GM23338 (cell line): ENCODE data around the gene TMSB4X. TPM values are rescaled to one million over a fixed set of nuclear protein-coding genes. Genes with fewer than 3 reads are reported as not detected.

Experiments used
- ATAC-seq: fragments of 200-7000 bp; cut with Tn5 transposase; 3 replicates; pipeline ENCODE4 v1.9.1; 2020
- DNase-seq: peaks from one replicate; pipeline ENCODE4 v3.0.0-alpha.2; 2015; ENCODE audit warnings: low spot score
- H2AFZ ChIP-seq: fragments of 200-600 bp; sonication (generic); 2 replicates; pipeline ENCODE4 v1.8.0; 2016; ENCODE audit warnings: antibody characterized with exemption, mild to moderate bottlenecking, moderate library complexity
- H3F3A ChIP-seq: fragments of 200-600 bp; sonication (generic); replicated peaks from 2 replicates; pipeline ENCODE4 v1.8.0; 2017; ENCODE audit warnings: antibody characterized with exemption, mixed run types, low read depth
- H3K27ac ChIP-seq: fragments of 200-600 bp; sonication (generic); 2 replicates; pipeline ENCODE4 v1.6.1; 2016; ENCODE audit warnings: low read depth
- H3K27me3 ChIP-seq: fragments of 200-600 bp; sonication (generic); 2 replicates; pipeline ENCODE4 v1.8.0; 2016; ENCODE audit warnings: mild to moderate bottlenecking, mixed run types, moderate library complexity; ENCODE audit not compliant: insufficient read depth
- H3K36me3 ChIP-seq: fragments of 200-600 bp; sonication (generic); 2 replicates; pipeline ENCODE4 v1.8.0; 2016; ENCODE audit warnings: mild to moderate bottlenecking; ENCODE audit not compliant: insufficient read depth
- H3K4me1 ChIP-seq: fragments of 200-600 bp; sonication (generic); 2 replicates; pipeline ENCODE4 v1.8.0; 2016; ENCODE audit warnings: mild to moderate bottlenecking, moderate library complexity; ENCODE audit not compliant: insufficient read depth
- H3K4me2 ChIP-seq: fragments of 200-600 bp; sonication (generic); 2 replicates; pipeline ENCODE4 v1.7.1; 2017; ENCODE audit warnings: mixed run types
- H3K4me3 ChIP-seq: fragments of 200-600 bp; sonication (generic); 2 replicates; pipeline ENCODE4 v1.6.1; 2016; ENCODE audit warnings: mixed run types
- H3K79me2 ChIP-seq: fragments of 200-600 bp; sonication (generic); replicated peaks from 2 replicates; pipeline ENCODE4 v1.8.0; 2017; ENCODE audit warnings: mild to moderate bottlenecking; ENCODE audit not compliant: insufficient read depth
- H3K9me2 ChIP-seq: fragments of 200-600 bp; sonication (generic); 2 replicates; pipeline ENCODE4 v1.8.0; 2017; ENCODE audit not compliant: insufficient read depth
- H4K20me1 ChIP-seq: fragments of 200-600 bp; sonication (generic); replicated peaks from 2 replicates; pipeline ENCODE4 v1.8.0; 2017; ENCODE audit warnings: mild to moderate bottlenecking; ENCODE audit not compliant: insufficient read depth
- H3K27ac Mint-ChIP-seq: 2 replicates; pipeline ENCODE4 v1.8.0; 2020; ENCODE audit warnings: inconsistent platforms, mild to moderate bottlenecking, moderate library complexity, mixed read lengths
- H3K27me3 Mint-ChIP-seq: 3 replicates; pipeline ENCODE4 v1.8.0; 2022; ENCODE audit warnings: low read depth, mild to moderate bottlenecking, moderate library complexity, mixed read lengths, inconsistent platforms; ENCODE audit not compliant: insufficient read depth, poor library complexity
- H3K36me3 Mint-ChIP-seq: 3 replicates; pipeline ENCODE4 v1.8.0; 2021; ENCODE audit warnings: low read depth, mild to moderate bottlenecking, inconsistent platforms, moderate library complexity, mixed read lengths
- H3K4me1 Mint-ChIP-seq: 3 replicates; pipeline ENCODE4 v1.8.0; 2020; ENCODE audit warnings: mild to moderate bottlenecking, inconsistent platforms, mixed read lengths
- H3K4me3 Mint-ChIP-seq: 3 replicates; pipeline ENCODE4 v1.8.0; 2021; ENCODE audit warnings: moderate library complexity, mild to moderate bottlenecking, inconsistent platforms, mixed read lengths
- H3K9me3 Mint-ChIP-seq: 3 replicates; pipeline ENCODE4 v1.8.0; 2020; ENCODE audit warnings: moderate library complexity, mild to moderate bottlenecking, inconsistent platforms, mixed read lengths
- CREB1 ChIP-seq: fragments of 250-450 bp; sonication (Bioruptor Pico); IDR thresholded peaks from 2 replicates; pipeline ENCODE4 v1.5.0; 2020; ENCODE audit warnings: low read depth, mild to moderate bottlenecking, moderate library complexity
- ETS1 ChIP-seq: IDR thresholded peaks from 2 replicates; pipeline ENCODE4 v1.6.1; 2016; ENCODE audit warnings: antibody characterized with exemption
- EZH2 ChIP-seq: fragments of 200-600 bp; sonication (generic); IDR thresholded peaks from one replicate; pipeline ENCODE4 v1.8.0; 2017; ENCODE audit warnings: antibody characterized with exemption, mild to moderate bottlenecking, low read depth; ENCODE audit not compliant: unreplicated experiment
- EZH2phosphoT487 ChIP-seq: fragments of 200-600 bp; sonication (generic); IDR thresholded peaks from one replicate; pipeline ENCODE4 v1.8.1; 2018; ENCODE audit warnings: antibody characterized with exemption; ENCODE audit not compliant: unreplicated experiment
- JUNB ChIP-seq: IDR thresholded peaks from one replicate; pipeline ENCODE4 v1.6.1; 2016; ENCODE audit warnings: antibody characterized with exemption; ENCODE audit not compliant: unreplicated experiment
- NANOG ChIP-seq: IDR thresholded peaks from 2 replicates; pipeline ENCODE4 v1.6.1; 2016; ENCODE audit warnings: antibody characterized with exemption, borderline replicate concordance
- POLR2AphosphoS5 ChIP-seq: IDR thresholded peaks from 2 replicates; pipeline ENCODE4 v1.6.1; 2016; ENCODE audit warnings: antibody characterized with exemption, low read depth
- STAT1 ChIP-seq: IDR thresholded peaks from one replicate; pipeline ENCODE4 v1.6.1; 2016; ENCODE audit warnings: antibody characterized with exemption; ENCODE audit not compliant: unreplicated experiment
- ZNF114 ChIP-seq: fragments of 250-450 bp; sonication (Bioruptor Pico); IDR thresholded peaks from 2 replicates; pipeline ENCODE4 v1.5.0; 2020; ENCODE audit warnings: mild to moderate bottlenecking, moderate library complexity
- ZNF331 ChIP-seq: fragments of 250-450 bp; sonication (Bioruptor Pico); IDR thresholded peaks from 2 replicates; pipeline ENCODE4 v1.5.0; 2020; ENCODE audit warnings: low read depth, mild to moderate bottlenecking, moderate library complexity
- ZNF462 ChIP-seq: fragments of 250-450 bp; sonication (Bioruptor Pico); IDR thresholded peaks from 2 replicates; pipeline ENCODE4 v1.5.0; 2020; ENCODE audit warnings: mild to moderate bottlenecking, moderate library complexity
- polyA plus RNA-seq: library from polyadenylated mRNA; unstranded; fragments of >200 nt; fragmentation: Nextera tagmentation; extraction: Ambion mirVana; gene quantifications from 2 replicates; pipeline ENCODE4 v1.2.1, GENCODE V29; 2016
- total RNA-seq: library from RNA; depleted of rRNA; stranded (reverse); fragments of >200 nt; shearing (Covaris generic); gene quantifications from 2 replicates; pipeline ENCODE4 v1.2.3, GENCODE V29; 2014
- TF ChIP-seq, protein P1 (sequence below), 2 experiments: fragments of 200-600 bp in 1 of 2; sonication (generic) in 1 of 2; conservative IDR thresholded peaks; 2 replicates each; pipeline versions ENCODE4 v1.5.1 to v1.6.1; 2016 to 2017; ENCODE audit warnings: antibody characterized with exemption in 2 of 2, low read depth in 2 of 2, mild to moderate bottlenecking in 2 of 2, moderate library complexity in 1 of 2
- TF ChIP-seq, protein P2 (sequence below): IDR thresholded peaks from one replicate; pipeline ENCODE4 v1.6.1; 2018; ENCODE audit warnings: antibody characterized with exemption; ENCODE audit not compliant: unreplicated experiment

Gene TMSB4X
- total and polyA plus RNA-seq, 2 experiments from 2014 or later, result 999 to 6,191 TPM

DNA sequence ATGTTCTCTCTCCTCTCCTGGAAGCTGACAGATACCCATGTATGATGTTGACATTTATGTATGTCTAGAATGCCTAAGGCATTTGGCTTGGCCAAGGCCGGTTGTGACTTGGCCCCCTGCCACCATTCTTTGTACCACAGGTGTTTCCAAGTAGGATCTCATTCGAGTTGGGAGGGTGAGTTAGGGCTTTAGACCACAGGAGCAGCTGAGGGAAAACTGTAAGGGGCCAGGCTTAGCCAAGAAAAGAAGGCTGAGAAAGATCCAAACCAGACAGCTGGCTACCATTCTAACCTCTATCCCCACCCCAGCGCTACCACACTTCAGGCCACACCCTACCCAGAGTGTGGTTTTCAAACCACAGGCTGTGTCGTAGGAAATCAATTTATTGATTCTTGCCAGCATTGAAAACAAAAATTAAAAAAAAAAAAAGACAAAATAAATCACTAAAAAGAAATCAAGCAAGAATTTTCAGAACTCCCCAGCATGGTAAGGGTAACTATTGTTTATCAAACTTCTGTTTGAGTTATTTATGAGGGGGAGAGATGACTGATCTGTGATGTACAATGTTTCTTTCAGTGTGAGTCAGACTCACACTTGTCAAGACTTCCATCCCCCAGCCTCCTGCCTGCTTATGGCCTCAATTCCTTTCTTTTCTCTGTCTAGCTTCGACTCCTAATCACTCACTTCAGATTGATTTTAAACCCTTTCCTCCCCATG is 9.9 kb downstream of the TMSB4X start:
- TF ChIP-seq JUNB (no peak), NANOG (no peak), POLR2AphosphoS5 (no peak), ETS1 (no peak), STAT1 (no peak), EZH2 (no peak), CREB1 (CRISPR knock-in tag) (no peak), EZH2phosphoT487 (no peak), ZNF331 (CRISPR knock-in tag) (no peak), ZNF462 (no peak), ZNF114 (CRISPR knock-in tag) (no peak)
- TF ChIP-seq, protein P1, sequence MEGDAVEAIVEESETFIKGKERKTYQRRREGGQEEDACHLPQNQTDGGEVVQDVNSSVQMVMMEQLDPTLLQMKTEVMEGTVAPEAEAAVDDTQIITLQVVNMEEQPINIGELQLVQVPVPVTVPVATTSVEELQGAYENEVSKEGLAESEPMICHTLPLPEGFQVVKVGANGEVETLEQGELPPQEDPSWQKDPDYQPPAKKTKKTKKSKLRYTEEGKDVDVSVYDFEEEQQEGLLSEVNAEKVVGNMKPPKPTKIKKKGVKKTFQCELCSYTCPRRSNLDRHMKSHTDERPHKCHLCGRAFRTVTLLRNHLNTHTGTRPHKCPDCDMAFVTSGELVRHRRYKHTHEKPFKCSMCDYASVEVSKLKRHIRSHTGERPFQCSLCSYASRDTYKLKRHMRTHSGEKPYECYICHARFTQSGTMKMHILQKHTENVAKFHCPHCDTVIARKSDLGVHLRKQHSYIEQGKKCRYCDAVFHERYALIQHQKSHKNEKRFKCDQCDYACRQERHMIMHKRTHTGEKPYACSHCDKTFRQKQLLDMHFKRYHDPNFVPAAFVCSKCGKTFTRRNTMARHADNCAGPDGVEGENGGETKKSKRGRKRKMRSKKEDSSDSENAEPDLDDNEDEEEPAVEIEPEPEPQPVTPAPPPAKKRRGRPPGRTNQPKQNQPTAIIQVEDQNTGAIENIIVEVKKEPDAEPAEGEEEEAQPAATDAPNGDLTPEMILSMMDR (conservative IDR thresholded peaks at IDR 0.05; ENCODE audit: low read depth in 2 of 2), result no peak
- TF ChIP-seq, protein P2, sequence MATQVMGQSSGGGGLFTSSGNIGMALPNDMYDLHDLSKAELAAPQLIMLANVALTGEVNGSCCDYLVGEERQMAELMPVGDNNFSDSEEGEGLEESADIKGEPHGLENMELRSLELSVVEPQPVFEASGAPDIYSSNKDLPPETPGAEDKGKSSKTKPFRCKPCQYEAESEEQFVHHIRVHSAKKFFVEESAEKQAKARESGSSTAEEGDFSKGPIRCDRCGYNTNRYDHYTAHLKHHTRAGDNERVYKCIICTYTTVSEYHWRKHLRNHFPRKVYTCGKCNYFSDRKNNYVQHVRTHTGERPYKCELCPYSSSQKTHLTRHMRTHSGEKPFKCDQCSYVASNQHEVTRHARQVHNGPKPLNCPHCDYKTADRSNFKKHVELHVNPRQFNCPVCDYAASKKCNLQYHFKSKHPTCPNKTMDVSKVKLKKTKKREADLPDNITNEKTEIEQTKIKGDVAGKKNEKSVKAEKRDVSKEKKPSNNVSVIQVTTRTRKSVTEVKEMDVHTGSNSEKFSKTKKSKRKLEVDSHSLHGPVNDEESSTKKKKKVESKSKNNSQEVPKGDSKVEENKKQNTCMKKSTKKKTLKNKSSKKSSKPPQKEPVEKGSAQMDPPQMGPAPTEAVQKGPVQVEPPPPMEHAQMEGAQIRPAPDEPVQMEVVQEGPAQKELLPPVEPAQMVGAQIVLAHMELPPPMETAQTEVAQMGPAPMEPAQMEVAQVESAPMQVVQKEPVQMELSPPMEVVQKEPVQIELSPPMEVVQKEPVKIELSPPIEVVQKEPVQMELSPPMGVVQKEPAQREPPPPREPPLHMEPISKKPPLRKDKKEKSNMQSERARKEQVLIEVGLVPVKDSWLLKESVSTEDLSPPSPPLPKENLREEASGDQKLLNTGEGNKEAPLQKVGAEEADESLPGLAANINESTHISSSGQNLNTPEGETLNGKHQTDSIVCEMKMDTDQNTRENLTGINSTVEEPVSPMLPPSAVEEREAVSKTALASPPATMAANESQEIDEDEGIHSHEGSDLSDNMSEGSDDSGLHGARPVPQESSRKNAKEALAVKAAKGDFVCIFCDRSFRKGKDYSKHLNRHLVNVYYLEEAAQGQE, result no peak
- Histone ChIP-seq H2AFZ (no peak overlapping the region), H3K27ac (no peak overlapping the region), H3K4me3 (no peak overlapping the region), H3K4me1 (0 out of 2 replicates have a peak, but pooled peaks cover 7% of the 10 kb centered on the region), H3K4me2 (no peak overlapping the region), H3F3A (no peaks in the 10 kb centered on the region), H4K20me1 (no peaks in the 10 kb centered on the region), H3K79me2 (no peaks in the 10 kb centered on the region), H3K9me2 (no peaks in the 10 kb centered on the region), H3K36me3 (no peaks in the 10 kb centered on the region), H3K27me3 (no peaks in the 10 kb centered on the region)
- H3K9me3 Mint-ChIP-seq, result peaks cover 6% of the 10 kb centered on the region; the same call in 2 of the 3 replicates
- H3K4me3 Mint-ChIP-seq, result no peak overlapping the region
- no peak for ATAC-seq
- peaks cover 1% of the 10 kb centered on the region for H3K27me3 Mint-ChIP-seq
- no peak for DNase-seq
- peaks cover 3% of the 10 kb centered on the region; the same call in 2 of the 3 replicates for H3K4me1 Mint-ChIP-seq
- H3K36me3 Mint-ChIP-seq, result peaks cover 12% of the 10 kb centered on the region
- H3K27ac Mint-ChIP-seq, result no peak overlapping the region
